Gastrocnemius medialis (tissue), 4 donors: ENCODE data around the gene GPC6. TPM values are rescaled to one million over a fixed set of nuclear protein-coding genes. Genes with fewer than 3 reads are reported as not detected.

Experiments
- ATAC-seq, 2 donors: fragments of 150-250 bp; one replicate each; pipeline ENCODE4 v1.9.1; 2016
- DNase-seq, 2 donors: peaks; one replicate each; pipeline ENCODE4 v3.0.0-alpha.2; 2019
- H3K27ac ChIP-seq, 4 donors: fragments of 200-600 bp; sonication (generic); 1 replicate in 1 of 4; 2 replicates in 3 of 4; pipeline ENCODE4 v1.5.1; 2016 to 2018; ENCODE audit warnings: mild to moderate bottlenecking in 2 of 4, moderate library complexity in 1 of 4
- H3K27me3 ChIP-seq, 3 donors: fragments of 200-600 bp; sonication (generic) in 2 of 3; 1 replicate in 1 of 3; 2 replicates in 2 of 3; pipeline versions ENCODE4 v1.5.1 to v1.6.0; 2016 to 2019; ENCODE audit warnings: mild to moderate bottlenecking in 1 of 3, moderate library complexity in 1 of 3
- H3K36me3 ChIP-seq, 2 donors: fragments of 200-600 bp; sonication (generic) in 1 of 2; one replicate each; pipeline ENCODE4 v1.5.1; 2017 to 2018
- H3K4me1 ChIP-seq, 2 donors: fragments of 200-600 bp; sonication (generic) in 1 of 2; one replicate each; pipeline ENCODE4 v1.5.1; 2016 to 2017; ENCODE audit warnings: mild to moderate bottlenecking in 2 of 2
- H3K4me3 ChIP-seq, 4 donors: fragments of 200-600 bp; sonication (generic) in 3 of 4; 1 replicate in 1 of 4; 2 replicates in 3 of 4; pipeline ENCODE4 v1.5.1; 2016 to 2019; ENCODE audit warnings: mild to moderate bottlenecking in 2 of 4
- H3K9me3 ChIP-seq, 3 donors: fragments of 200-600 bp; sonication (generic) in 2 of 3; 1 replicate in 1 of 3; 2 replicates in 2 of 3; pipeline ENCODE4 v1.5.1; 2016 to 2019
- POLR2A ChIP-seq, 2 donors: fragments of 450-650 bp; IDR thresholded peaks; one replicate each; pipeline ENCODE4 v1.6.1; 2017; ENCODE audit warnings: antibody characterized with exemption in 2 of 2, mild to moderate bottlenecking in 2 of 2, moderate library complexity in 2 of 2
- in situ Hi-C, 4 donors: fragments of 200-750 bp; cut with MboI; loops; one replicate each; pipeline versions ENCODE4 v1.15.0 to v1.8.0; 2017; ENCODE audit warnings: low sequenced_read_pairs in 4 of 4
- intact Hi-C: fragments of 100-400 bp; cut with DNase I; formaldehyde crosslinking; loops from one replicate; pipeline ENCODE4 v1.15.1; 2023; ENCODE audit warnings: low total_unique reads
- total RNA-seq, 4 donors: library from RNA; depleted of rRNA; stranded (reverse); fragments of >200 nt; gene quantifications; one replicate each; pipeline versions ENCODE4 v1.1.0 to v1.2.3, GENCODE V29; 2016
- TF ChIP-seq, protein P1 (sequence below), 5 experiments: fragments of 450-650 bp in 3 of 5; fragments of 200-600 bp in 2 of 5; sonication (generic) in 2 of 5; IDR thresholded peaks in 4 of 5; conservative IDR thresholded peaks in 1 of 5; 1 replicate in 4 of 5; 2 replicates in 1 of 5; pipeline ENCODE4 v1.5.1; 2016 to 2019; ENCODE audit warnings: antibody characterized with exemption in 5 of 5, mild to moderate bottlenecking in 3 of 5, moderate library complexity in 3 of 5

The GPC6 gene
- total RNA-seq, 4 donors from 2014 or later, result 0.47 to 0.88 (median 0.59) TPM

DNA sequence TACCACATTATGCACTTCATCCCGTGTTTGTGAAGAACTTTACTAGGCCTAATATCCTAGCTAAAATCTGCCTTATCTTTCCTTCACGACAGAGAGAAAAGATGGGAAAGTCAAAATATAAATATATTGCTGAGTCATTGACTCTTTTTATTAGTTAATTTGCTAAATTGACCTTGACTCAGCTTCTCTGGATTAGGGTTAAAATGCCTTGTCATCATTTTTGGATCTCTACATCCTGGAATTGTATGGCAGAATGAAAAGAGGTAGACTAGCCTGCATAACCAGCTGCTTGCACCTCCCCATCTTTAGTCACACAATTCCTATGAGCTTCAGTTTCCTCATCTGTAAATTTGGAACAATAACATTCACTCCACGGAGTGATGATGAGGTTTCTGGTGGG lies 972.5 kb downstream of the GPC6 start:
- Histone ChIP-seq H3K4me1 (no peaks in the 10 kb centered on the region), H3K9me3 (no peaks in the 10 kb centered on the region), H3K36me3 (no peaks in the 10 kb centered on the region), H3K4me3 (no peak overlapping the region), H3K27me3 (no peaks in the 10 kb centered on the region), H3K27ac (no peak overlapping the region)
- in situ Hi-C loops (no loop called here), intact Hi-C loops (no loop called here)
- ATAC-seq (no peak), DNase-seq (no peak)
- TF ChIP-seq POLR2A (IDR thresholded peaks at IDR 0.05), result no peak
- TF ChIP-seq, protein P1, sequence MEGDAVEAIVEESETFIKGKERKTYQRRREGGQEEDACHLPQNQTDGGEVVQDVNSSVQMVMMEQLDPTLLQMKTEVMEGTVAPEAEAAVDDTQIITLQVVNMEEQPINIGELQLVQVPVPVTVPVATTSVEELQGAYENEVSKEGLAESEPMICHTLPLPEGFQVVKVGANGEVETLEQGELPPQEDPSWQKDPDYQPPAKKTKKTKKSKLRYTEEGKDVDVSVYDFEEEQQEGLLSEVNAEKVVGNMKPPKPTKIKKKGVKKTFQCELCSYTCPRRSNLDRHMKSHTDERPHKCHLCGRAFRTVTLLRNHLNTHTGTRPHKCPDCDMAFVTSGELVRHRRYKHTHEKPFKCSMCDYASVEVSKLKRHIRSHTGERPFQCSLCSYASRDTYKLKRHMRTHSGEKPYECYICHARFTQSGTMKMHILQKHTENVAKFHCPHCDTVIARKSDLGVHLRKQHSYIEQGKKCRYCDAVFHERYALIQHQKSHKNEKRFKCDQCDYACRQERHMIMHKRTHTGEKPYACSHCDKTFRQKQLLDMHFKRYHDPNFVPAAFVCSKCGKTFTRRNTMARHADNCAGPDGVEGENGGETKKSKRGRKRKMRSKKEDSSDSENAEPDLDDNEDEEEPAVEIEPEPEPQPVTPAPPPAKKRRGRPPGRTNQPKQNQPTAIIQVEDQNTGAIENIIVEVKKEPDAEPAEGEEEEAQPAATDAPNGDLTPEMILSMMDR (IDR thresholded peaks at IDR 0.05 in 4 of 5, conservative IDR thresholded peaks at IDR 0.05 in 1 of 5), result no peak

- H3K27me3 ChIP-seq, result no peaks in the 10 kb centered on the region
- no peak for ATAC-seq
- DNase-seq, result no peak
- TF ChIP-seq, protein P1 (IDR thresholded peaks at IDR 0.05 in 4 of 5, conservative IDR thresholded peaks at IDR 0.05 in 1 of 5), result no peak
- no peak for TF ChIP-seq POLR2A (IDR thresholded peaks at IDR 0.05)
- H3K4me1 ChIP-seq, result no peaks in the 10 kb centered on the region
- intact Hi-C loops (no loop called here), in situ Hi-C loops (no loop called here)
- no peaks in the 10 kb centered on the region for H3K9me3 ChIP-seq
- no peak overlapping the region for H3K4me3 ChIP-seq
- no peaks in the 10 kb centered on the region for H3K36me3 ChIP-seq
- H3K27ac ChIP-seq, result no peak overlapping the region
These were observed 974.4 kb downstream of the GPC6 start for GRCh38 chr13:94201022-94201421.

DNA sequence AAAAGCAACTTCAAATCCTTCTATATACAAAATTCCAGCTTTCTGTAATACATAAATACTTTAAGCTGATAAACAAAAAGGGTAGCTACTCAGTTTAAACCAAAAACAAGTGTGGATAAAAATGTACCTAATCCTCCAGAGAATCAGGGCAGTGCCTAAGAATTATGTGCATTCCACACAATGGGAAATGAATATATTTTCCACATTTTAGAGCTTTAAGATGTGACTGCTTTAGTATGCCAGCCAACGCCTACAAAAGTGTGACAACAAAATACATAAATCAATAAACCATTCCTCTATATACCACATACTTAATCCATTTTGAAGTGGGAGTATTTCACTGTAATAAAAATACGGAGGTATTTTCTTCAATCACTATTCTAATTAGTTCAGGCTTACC lies 977.6 kb downstream of the GPC6 start:
- ATAC-seq, result no peak

DNA sequence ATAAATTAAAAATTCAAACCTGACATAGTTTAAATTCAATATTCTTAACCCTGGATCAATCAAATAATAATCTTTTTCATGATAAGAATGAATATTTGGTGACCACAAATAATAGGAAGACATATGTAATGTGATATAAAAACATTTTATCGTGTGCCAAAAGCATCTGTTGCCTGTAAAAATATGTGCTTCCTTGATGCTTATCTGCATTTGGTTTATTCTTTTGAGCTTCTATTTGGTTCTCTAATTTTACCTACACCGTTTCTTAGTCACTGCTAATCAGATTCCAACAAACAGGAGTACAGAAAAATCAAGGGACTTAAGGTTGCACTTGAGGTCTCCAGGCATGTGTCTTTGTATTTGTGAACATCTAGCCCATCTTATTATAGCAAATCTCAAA lies 978.3 kb downstream of the GPC6 start:
- no peak overlapping the region for H3K27ac ChIP-seq
- no peaks in the 10 kb centered on the region for H3K4me1 ChIP-seq
- intact Hi-C loops, result no loop called here
- H3K27me3 ChIP-seq, result no peaks in the 10 kb centered on the region
- DNase-seq, result no peak
- in situ Hi-C loops, result no loop called here
- H3K9me3 ChIP-seq, result no peaks in the 10 kb centered on the region
- TF ChIP-seq, protein P1 (IDR thresholded peaks at IDR 0.05 in 4 of 5, conservative IDR thresholded peaks at IDR 0.05 in 1 of 5), result no peak
- no peak overlapping the region for H3K4me3 ChIP-seq
- H3K36me3 ChIP-seq, result no peaks in the 10 kb centered on the region
- ATAC-seq, result no peak

More for the DNA sequence above, 977.6 kb downstream of the GPC6 start:
- H3K27me3 ChIP-seq, result no peaks in the 10 kb centered on the region
- H3K4me1 ChIP-seq, result no peaks in the 10 kb centered on the region
- no peak overlapping the region for H3K27ac ChIP-seq
- H3K4me3 ChIP-seq, result no peak overlapping the region
- no peaks in the 10 kb centered on the region for H3K9me3 ChIP-seq
- in situ Hi-C loops, result no loop called here
- H3K36me3 ChIP-seq, result no peaks in the 10 kb centered on the region
- no peak for DNase-seq
- no peak for TF ChIP-seq POLR2A (IDR thresholded peaks at IDR 0.05)
- TF ChIP-seq, protein P1 (IDR thresholded peaks at IDR 0.05 in 4 of 5, conservative IDR thresholded peaks at IDR 0.05 in 1 of 5), result no peak
- intact Hi-C loops, result no loop called here

DNA sequence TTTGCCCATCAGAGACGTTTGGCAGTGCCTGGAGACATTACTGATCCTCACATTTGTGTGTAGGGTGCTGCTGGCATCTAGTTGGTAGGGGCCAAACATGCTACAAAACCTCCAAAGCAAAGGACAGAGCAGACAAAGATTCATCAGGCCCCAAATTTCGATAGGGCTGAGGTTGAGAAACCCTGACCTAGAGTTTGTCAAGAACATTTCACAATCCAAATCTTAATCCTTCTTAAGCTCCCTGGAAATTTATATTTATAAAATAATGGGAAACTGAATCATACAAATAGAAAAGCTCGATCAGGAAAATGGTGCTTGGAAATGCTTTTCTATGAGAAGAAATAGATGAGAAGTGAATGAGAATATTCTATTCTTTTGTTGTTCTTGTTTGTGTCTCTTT lies 979.3 kb downstream of the GPC6 start:
- no peaks in the 10 kb centered on the region for H3K4me1 ChIP-seq
- no peak for TF ChIP-seq POLR2A (IDR thresholded peaks at IDR 0.05)
- TF ChIP-seq, protein P1 (IDR thresholded peaks at IDR 0.05 in 4 of 5, conservative IDR thresholded peaks at IDR 0.05 in 1 of 5), result no peak
- no peaks in the 10 kb centered on the region for H3K36me3 ChIP-seq
- H3K27ac ChIP-seq, result no peak overlapping the region
- H3K9me3 ChIP-seq, result no peaks in the 10 kb centered on the region
- H3K27me3 ChIP-seq, result no peaks in the 10 kb centered on the region
- in situ Hi-C loops (no loop called here), intact Hi-C loops (no loop called here)
- H3K4me3 ChIP-seq, result no peak overlapping the region
- ATAC-seq (no peak), DNase-seq (no peak)
